HFF-Myc (cell line): ENCODE measurements around the gene PLEKHN1.

ENCODE experiments used
- DNase-seq: peaks from one replicate; pipeline ENCODE4 v3.0.0-alpha.2; 2011; ENCODE audit warnings: low read depth; ENCODE audit errors: extremely low read depth
- H3K4me3 ChIP-seq: replicated peaks from 2 replicates; pipeline ENCODE4 v1.5.1; 2011; ENCODE audit warnings: low read depth, mild to moderate bottlenecking, control low read depth, low read length
- TF ChIP-seq, protein P1 (sequence below): IDR thresholded peaks from 2 replicates; pipeline ENCODE4 v1.5.1; 2012; ENCODE audit warnings: mild to moderate bottlenecking, low read depth, low read length, control low read depth; ENCODE audit errors: missing control alignments

The PLEKHN1 gene

DNA sequence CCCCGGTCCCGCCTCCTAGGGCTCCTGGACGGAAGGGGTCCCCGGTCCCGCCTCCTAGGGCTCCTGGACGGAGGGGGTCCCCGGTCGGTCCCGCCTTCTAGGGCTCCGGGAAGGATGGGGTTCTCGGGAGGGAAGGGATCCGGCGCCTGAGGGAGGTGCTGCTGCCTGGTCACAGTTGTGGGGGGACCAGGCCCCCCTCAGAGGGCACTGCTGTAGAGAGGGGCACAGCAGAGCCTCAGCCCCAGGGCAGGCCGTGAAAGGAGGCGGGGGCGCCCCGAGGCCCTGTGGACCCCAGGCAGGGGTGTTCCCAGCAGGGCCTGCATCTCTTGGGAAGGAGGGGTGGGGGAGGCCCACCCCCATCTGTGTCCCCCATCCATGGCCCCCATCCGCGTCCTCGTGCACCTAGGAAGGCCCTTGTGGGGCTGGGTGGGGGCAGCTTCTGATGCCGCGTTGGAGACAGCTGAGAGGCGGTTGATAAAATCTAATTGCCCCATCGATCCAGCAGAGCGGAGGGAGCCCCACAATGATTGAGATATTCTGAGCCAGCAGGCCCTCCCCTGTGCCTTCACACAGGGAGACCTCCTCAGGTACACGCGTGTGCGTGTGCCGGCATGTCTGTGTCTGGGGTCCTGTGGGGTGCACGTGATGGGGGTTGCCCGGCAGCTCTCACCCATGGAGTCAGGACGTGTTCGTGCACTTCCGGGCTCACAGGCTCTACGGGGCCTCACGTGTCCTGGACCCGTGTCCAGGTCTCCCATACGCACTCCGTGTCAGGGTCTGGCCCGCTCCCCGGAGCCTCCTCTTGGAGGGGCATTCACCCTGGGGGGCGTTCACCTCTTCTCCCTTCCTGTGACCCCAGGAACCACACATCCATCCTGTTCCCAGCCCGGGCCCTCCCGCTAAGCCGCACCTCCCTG, 29.7 kb upstream of the PLEKHN1 start:
- H3K4me3 ChIP-seq, result no peak overlapping the region
- no peak for DNase-seq
- TF ChIP-seq, protein P1, sequence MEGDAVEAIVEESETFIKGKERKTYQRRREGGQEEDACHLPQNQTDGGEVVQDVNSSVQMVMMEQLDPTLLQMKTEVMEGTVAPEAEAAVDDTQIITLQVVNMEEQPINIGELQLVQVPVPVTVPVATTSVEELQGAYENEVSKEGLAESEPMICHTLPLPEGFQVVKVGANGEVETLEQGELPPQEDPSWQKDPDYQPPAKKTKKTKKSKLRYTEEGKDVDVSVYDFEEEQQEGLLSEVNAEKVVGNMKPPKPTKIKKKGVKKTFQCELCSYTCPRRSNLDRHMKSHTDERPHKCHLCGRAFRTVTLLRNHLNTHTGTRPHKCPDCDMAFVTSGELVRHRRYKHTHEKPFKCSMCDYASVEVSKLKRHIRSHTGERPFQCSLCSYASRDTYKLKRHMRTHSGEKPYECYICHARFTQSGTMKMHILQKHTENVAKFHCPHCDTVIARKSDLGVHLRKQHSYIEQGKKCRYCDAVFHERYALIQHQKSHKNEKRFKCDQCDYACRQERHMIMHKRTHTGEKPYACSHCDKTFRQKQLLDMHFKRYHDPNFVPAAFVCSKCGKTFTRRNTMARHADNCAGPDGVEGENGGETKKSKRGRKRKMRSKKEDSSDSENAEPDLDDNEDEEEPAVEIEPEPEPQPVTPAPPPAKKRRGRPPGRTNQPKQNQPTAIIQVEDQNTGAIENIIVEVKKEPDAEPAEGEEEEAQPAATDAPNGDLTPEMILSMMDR, result no peak

DNA sequence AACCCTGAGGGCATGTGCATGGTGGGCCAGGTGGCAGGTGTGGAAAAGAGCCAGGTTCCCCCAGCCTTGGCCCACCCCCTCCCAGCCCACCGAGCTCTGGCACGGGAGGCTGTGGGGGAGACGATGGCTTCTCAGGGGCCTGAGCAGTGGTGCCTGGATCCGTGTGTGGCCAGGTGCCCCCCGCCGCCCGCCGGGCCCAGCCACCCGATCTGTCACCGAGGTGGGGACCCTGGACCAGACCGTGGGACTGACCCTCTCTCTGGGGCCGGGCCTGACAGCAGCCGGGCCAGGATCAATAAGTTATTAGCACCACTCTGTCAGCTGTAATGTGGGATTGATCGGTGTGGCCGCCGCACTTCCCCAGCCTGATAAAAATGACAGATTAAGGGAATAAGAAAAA, 28.8 kb upstream of the PLEKHN1 start:
- TF ChIP-seq, protein P1, result no peak
- no peak overlapping the region for H3K4me3 ChIP-seq
- no peak for DNase-seq

DNA sequence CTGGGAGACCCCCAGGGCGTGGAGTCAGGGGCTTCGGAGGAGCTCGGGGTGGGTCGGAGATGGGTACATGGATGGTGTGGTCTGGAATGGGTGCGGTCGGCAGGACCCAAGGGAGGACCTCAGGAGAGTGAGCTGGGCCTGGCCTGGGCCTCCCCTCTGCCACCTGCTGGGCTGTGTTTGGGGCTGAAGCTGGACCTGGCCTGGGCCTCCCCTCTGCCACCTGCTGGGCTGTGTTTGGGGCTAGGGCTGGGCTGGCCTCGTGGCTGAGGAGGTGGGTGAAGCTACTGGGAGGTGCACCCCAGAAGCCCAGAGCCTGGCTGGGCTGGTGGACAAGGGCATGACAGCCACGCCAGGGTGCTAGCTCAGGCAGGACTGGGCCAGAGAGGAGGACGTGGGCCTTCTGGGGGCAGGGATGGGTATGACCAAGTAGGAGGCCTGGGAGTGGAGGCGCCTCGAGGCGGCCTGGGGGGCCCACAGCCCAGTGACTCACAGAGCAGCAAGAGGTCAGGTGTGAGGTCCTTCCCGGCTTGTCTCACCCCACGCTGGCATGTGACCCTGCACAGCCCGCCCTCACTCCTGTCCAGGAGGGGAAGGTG, 28.1 kb upstream of the PLEKHN1 start:
- no peak for DNase-seq
- TF ChIP-seq, protein P1, result peak; percentile 62
- no peak overlapping the region for H3K4me3 ChIP-seq

DNA sequence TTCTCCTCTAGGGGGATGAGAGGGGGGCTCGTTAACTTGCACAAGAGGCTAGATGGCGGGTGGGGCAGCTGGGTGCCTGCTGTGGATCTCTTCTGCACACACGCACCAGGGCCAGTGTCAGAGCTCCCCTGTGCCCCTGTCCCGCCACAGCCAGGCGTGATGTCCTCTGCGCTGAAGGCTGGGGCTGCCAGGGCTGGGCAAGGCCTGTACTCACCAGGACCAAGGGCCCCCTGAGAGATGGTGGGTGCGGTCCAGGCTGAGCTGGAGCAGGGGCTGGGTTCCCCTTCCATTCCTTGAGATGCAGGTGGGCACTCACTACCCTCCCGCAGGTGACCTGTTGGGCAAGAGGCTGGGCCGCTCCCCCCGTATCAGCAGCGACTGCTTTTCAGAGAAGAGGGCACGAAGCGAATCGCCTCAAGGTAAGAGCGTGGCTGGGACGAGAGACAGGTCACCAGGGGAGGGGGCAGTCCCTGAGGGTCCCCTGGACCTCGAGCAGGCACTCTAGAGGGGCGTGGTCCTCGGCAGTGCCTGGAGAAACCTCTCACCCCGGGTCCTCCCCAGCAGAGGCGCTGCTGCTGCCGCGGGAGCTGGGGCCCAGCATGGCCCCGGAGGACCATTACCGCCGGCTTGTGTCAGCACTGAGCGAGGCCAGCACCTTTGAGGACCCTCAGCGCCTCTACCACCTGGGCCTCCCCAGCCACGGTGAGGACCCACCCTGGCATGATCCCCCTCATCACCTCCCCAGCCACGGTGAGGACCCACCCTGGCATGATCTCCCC, 27.4 kb upstream of the PLEKHN1 start:
- TF ChIP-seq, protein P1, result no peak
- DNase-seq, result no peak
- no peak overlapping the region for H3K4me3 ChIP-seq

DNA sequence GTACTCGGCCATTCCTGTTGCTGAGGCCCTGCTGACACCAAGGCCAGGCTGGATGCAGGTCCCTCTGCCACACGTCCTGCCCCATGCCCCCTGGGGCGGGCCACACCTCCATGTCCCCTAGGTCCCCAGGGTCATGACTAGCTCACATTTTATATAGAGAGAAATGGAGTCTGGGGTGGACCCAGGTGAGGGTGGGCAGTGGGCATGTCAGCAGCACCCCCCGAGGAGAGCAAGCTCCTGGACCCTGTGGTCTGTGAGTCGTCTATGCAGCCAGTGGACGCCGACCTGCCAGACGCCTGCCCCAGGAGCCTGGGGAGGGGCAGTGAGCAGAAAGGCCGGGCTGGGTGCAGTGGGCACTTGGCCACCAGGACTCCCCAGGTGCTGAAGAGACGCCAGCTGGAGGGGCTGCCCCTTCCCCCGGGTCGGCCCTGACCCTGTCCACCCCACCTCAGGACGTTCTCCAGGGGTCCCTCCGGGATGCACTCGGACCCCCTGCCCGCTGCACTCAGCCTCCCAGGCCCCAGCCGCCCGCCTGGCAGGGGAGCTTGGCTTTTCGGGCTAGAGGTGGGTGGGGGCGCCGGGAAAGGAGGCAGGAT, 26.7 kb upstream of the PLEKHN1 start:
- H3K4me3 ChIP-seq, result no peak overlapping the region
- TF ChIP-seq, protein P1, result no peak
- DNase-seq, result no peak

DNA sequence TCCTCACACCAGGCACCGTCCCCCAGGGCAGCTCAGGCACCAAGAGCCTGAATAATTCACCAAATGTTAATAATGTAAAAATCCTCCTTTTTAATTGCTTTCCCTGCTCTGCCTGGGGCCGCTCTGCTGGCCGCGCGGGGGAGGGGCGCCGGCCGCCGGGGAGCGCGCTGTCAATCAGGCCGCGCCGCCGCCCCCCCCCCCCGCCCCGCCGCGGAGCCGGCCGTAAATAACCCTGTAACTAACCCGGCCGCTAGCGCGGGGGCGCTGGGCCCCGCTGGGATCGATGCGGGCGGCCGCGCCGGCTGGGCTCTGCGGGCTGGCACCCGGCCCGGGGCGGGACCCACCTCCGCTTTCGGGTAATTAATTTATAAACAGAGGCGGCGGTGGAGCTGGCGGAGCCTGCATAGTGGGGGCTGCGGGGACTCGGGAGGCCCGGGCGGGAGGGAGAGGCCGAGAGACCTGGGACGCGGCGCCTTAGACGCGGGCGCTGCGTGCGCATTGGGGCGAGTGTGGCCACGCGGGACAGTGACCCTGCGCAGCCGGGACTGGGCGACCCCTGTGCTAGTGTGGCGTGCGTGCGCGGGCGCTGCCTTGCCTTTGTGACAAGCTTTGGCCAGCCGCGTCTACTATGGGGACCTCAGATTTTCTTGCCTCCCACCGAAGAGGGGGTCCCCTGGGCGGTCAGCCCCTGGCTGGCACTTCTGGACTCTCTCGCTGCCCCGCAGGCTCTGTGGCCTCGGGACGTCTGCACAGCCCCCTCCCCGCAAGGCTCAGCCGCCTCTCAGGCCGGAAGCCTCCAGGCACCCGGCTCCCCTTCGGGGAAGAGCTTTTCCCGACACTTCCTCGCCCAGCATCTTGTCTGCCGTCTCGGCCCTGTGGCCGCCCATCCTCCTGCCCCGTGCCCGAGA, 25.9 kb upstream of the PLEKHN1 start:
- peak overlapping the region; percentile 17; the same call in 1 of the 2 replicates for H3K4me3 ChIP-seq
- no peak for DNase-seq
- TF ChIP-seq, protein P1, result no peak
